ENCODE data around the gene SOX13.

Gene SOX13

DNA sequence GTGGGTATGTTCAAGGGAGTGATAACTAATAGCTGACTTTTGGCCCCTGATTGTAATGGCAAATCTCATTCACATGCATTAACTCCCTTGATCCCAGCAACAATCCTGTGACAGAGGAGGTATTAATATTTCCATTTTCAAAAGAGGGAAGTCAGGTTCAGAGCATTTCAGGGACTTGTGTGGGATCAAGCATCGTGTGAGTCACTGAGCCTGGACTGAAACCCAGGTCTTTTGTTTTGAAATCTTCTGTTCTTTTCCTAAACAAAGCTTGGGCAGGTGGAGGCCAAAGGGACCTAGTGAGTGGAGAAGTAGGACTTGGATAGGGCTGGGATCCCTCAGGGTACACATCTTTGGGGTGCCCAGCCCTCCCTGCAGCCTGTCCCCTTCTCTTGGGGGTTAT lies 41.0 kb downstream of the SOX13 start:
- H2AK5ac ChIP-seq (ENCODE audit: low read length) = no peak overlapping the region
- no peak overlapping the region for H3K23ac ChIP-seq (ENCODE audit: low read length)
- no peak overlapping the region for H2BK12ac ChIP-seq (ENCODE audit: low read length)
- no peaks in the 10 kb centered on the region for H3K27me3 ChIP-seq (ENCODE audit: insufficient read depth, low read length)
- no peaks in the 10 kb centered on the region for H3K9me3 ChIP-seq (ENCODE audit: insufficient read depth, low read depth, low read length)
- H4K91ac ChIP-seq (ENCODE audit: low read depth, low read length) = no peak overlapping the region
- H2AFZ ChIP-seq (ENCODE audit: insufficient read depth, low read length, poor library complexity) = no peak overlapping the region
- no peak overlapping the region for H3K27ac ChIP-seq (ENCODE audit: low read depth, low read length)
- H4K8ac ChIP-seq (ENCODE audit: low read depth, low read length) = peak overlapping the region; percentile 24
- no CpG with 5 or more reads among the region's 1 CpG for WGBS (ENCODE audit: extremely low coverage, insufficient coverage, insufficient read length)
- H3K4me3 ChIP-seq (ENCODE audit: low read depth, low read length) = no peak overlapping the region
- H2BK120ac ChIP-seq (ENCODE audit: insufficient read depth, low read length, poor library complexity) = no peak overlapping the region
- H3K9ac ChIP-seq (ENCODE audit: low read length) = no peak overlapping the region
- no peak for DNase-seq
- H3K79me2 ChIP-seq (ENCODE audit: control insufficient read depth, insufficient read depth, low read length, poor library complexity) = peaks cover 2% of the 10 kb centered on the region
- peak overlapping the region; percentile 30 for H3K4ac ChIP-seq (ENCODE audit: low read depth, low read length)
- H3K14ac ChIP-seq (ENCODE audit: low read length) = no peak overlapping the region
- H3K79me1 ChIP-seq (ENCODE audit: low read length) = peaks cover 1% of the 10 kb centered on the region
- H3K4me1 ChIP-seq (ENCODE audit: control insufficient read depth in 1 of 2, insufficient read depth in 2 of 2, low read length in 2 of 2) = peaks cover 5 to 6% of the 10 kb centered on the region in 2 experiments
- H4K12ac ChIP-seq (ENCODE audit: low read depth, low read length) = no peak overlapping the region
- H3K4me2 ChIP-seq (ENCODE audit: low read length) = no peak overlapping the region
- H3K36me3 ChIP-seq (ENCODE audit: control insufficient read depth in 1 of 2, insufficient read depth in 2 of 2, low read length in 2 of 2) = peaks cover 24 to 25% of the 10 kb centered on the region in 2 experiments
- peak overlapping the region; percentile 43 for H3K18ac ChIP-seq (ENCODE audit: low read length)
- H2BK5ac ChIP-seq (ENCODE audit: low read depth, low read length, poor library complexity) = no peak overlapping the region

DNA sequence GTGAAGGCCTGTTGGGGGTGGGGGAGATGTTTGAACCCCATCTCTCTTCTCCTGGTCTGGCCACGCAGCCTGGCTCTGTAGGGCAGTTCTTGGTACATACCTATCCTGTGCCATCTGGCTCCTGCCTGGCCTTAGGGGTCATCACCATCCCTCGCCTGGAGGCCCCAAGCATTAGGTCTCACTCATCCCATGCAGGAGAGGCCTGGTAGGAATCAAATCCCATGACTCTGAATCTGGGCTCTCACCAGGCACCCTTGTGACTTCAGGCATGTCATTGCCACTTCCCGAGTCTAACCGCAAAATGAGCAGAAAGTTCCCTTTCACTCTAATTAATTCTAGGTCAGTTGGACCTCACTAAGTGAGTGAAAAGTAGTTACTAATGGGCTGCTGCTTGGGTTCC lies 41.7 kb downstream of the SOX13 start:
- Histone ChIP-seq H2AFZ (ENCODE audit: insufficient read depth, low read length, poor library complexity) (no peak overlapping the region), H2BK120ac (ENCODE audit: insufficient read depth, low read length, poor library complexity) (no peak overlapping the region)

DNA sequence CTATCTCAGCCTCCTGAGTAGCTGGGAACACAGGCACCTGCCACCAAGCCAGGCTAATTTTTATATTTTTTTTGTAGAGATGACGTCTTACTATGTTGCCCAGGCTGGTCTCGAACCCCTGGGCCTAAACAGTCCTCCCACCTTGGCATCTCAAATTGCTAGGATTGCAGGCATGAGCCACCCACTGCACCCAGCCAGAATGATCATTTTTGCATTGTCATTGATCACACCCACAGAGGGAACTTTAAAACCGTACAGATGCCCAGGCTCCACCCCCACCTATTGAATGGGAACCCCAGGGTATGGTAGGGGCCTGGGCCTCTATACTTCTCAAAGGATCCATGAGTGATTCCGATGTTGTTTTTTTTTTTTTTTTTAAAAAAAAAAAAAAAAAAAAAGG lies 42.2 kb downstream of the SOX13 start:
- Histone ChIP-seq H3K14ac (ENCODE audit: low read length) (no peak overlapping the region), H2BK5ac (ENCODE audit: low read depth, low read length, poor library complexity) (no peak overlapping the region), H4K91ac (ENCODE audit: low read depth, low read length) (no peak overlapping the region), H4K12ac (ENCODE audit: low read depth, low read length) (no peak overlapping the region), H3K4me2 (ENCODE audit: low read length) (no peak overlapping the region), H3K23ac (ENCODE audit: low read length) (no peak overlapping the region), H3K18ac (ENCODE audit: low read length) (no peak overlapping the region), H2BK12ac (ENCODE audit: low read length) (no peak overlapping the region), H3K4me3 (ENCODE audit: low read depth, low read length) (no peak overlapping the region), H3K4me1 (ENCODE audit: control insufficient read depth in 1 of 2, insufficient read depth in 2 of 2, low read length in 2 of 2) (peaks cover 5 to 6% of the 10 kb centered on the region in 2 experiments), H2AK5ac (ENCODE audit: low read length) (no peak overlapping the region), H2BK120ac (ENCODE audit: insufficient read depth, low read length, poor library complexity) (no peak overlapping the region), H3K27ac (ENCODE audit: low read depth, low read length) (no peak overlapping the region), H4K8ac (ENCODE audit: low read depth, low read length) (no peak overlapping the region), H2AFZ (ENCODE audit: insufficient read depth, low read length, poor library complexity) (no peak overlapping the region), H3K9ac (ENCODE audit: low read length) (no peak overlapping the region), H3K27me3 (ENCODE audit: insufficient read depth, low read length) (no peaks in the 10 kb centered on the region), H3K4ac (ENCODE audit: low read depth, low read length) (no peak overlapping the region), H3K36me3 (ENCODE audit: control insufficient read depth in 1 of 2, insufficient read depth in 2 of 2, low read length in 2 of 2) (peaks cover 28 to 30% of the 10 kb centered on the region in 2 experiments), H3K79me2 (ENCODE audit: control insufficient read depth, insufficient read depth, low read length, poor library complexity) (peaks cover 2% of the 10 kb centered on the region), H3K9me3 (ENCODE audit: insufficient read depth, low read depth, low read length) (no peaks in the 10 kb centered on the region), H3K79me1 (ENCODE audit: low read length) (no peaks in the 10 kb centered on the region)
- WGBS (ENCODE audit: extremely low coverage, insufficient coverage, insufficient read length) = no CpG with 5 or more reads among the region's 4 CpGs
- DNase-seq = no peak

More for the DNA sequence above, 41.7 kb downstream of the SOX13 start:
- H3K27ac ChIP-seq (ENCODE audit: low read depth, low read length) = no peak overlapping the region
- no CpG with 5 or more reads among the region's 4 CpGs for WGBS (ENCODE audit: extremely low coverage, insufficient coverage, insufficient read length)
- H2AK5ac ChIP-seq (ENCODE audit: low read length) = no peak overlapping the region
- no peaks in the 10 kb centered on the region for H3K27me3 ChIP-seq (ENCODE audit: insufficient read depth, low read length)
- peak overlapping the region; percentile 1 for H3K4ac ChIP-seq (ENCODE audit: low read depth, low read length)
- DNase-seq = peak in 1 of 2 donors; percentile 18
- H3K9ac ChIP-seq (ENCODE audit: low read length) = no peak overlapping the region
- H3K4me2 ChIP-seq (ENCODE audit: low read length) = no peak overlapping the region
- H3K14ac ChIP-seq (ENCODE audit: low read length) = no peak overlapping the region
- H3K36me3 ChIP-seq (ENCODE audit: control insufficient read depth in 1 of 2, insufficient read depth in 2 of 2, low read length in 2 of 2) = peaks cover 28% of the 10 kb centered on the region in 2 experiments
- H4K91ac ChIP-seq (ENCODE audit: low read depth, low read length) = no peak overlapping the region
- H3K23ac ChIP-seq (ENCODE audit: low read length) = no peak overlapping the region
- no peaks in the 10 kb centered on the region for H3K9me3 ChIP-seq (ENCODE audit: insufficient read depth, low read depth, low read length)
- peaks cover 5 to 6% of the 10 kb centered on the region in 2 experiments for H3K4me1 ChIP-seq (ENCODE audit: control insufficient read depth in 1 of 2, insufficient read depth in 2 of 2, low read length in 2 of 2)
- H3K4me3 ChIP-seq (ENCODE audit: low read depth, low read length) = peak overlapping the region; percentile 42
- H3K18ac ChIP-seq (ENCODE audit: low read length) = no peak overlapping the region
- no peak overlapping the region for H4K12ac ChIP-seq (ENCODE audit: low read depth, low read length)
- H2BK12ac ChIP-seq (ENCODE audit: low read length) = no peak overlapping the region
- H2BK5ac ChIP-seq (ENCODE audit: low read depth, low read length, poor library complexity) = no peak overlapping the region
- no peaks in the 10 kb centered on the region for H3K79me1 ChIP-seq (ENCODE audit: low read length)
- no peak overlapping the region for H4K8ac ChIP-seq (ENCODE audit: low read depth, low read length)
- H3K79me2 ChIP-seq (ENCODE audit: control insufficient read depth, insufficient read depth, low read length, poor library complexity) = peaks cover 2% of the 10 kb centered on the region

DNA sequence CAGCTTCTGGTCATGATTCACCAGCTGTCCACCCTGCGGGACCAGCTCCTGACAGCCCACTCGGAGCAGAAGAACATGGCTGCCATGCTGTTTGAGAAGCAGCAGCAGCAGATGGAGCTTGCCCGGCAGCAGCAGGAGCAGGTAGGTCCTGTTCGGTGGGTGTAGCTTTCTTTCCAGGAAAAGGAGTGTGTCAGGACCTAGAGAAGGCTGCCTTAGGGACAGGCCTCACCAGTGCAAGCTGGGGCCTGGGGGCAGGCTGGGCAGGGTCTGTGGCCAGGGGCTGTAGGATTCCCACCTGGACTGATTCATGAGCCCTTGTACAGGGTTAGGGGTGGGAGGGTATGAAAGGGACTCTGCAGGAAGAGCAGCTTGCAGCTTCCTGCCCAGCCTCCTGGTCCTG lies 43.6 kb downstream of the SOX13 start:
- no peak overlapping the region for H2BK12ac ChIP-seq (ENCODE audit: low read length)

More for the DNA sequence above, 43.6 kb downstream of the SOX13 start:
- Histone ChIP-seq H3K9ac (ENCODE audit: low read length) (no peak overlapping the region), H2AK5ac (ENCODE audit: low read length) (no peak overlapping the region), H3K27ac (ENCODE audit: low read depth, low read length) (no peak overlapping the region), H3K4me1 (ENCODE audit: control insufficient read depth in 1 of 2, insufficient read depth in 2 of 2, low read length in 2 of 2) (peaks cover 2 to 6% of the 10 kb centered on the region in 2 experiments), H2AFZ (ENCODE audit: insufficient read depth, low read length, poor library complexity) (no peak overlapping the region), H3K23ac (ENCODE audit: low read length) (no peak overlapping the region), H3K4ac (ENCODE audit: low read depth, low read length) (no peak overlapping the region), H3K14ac (ENCODE audit: low read length) (no peak overlapping the region), H3K79me1 (ENCODE audit: low read length) (no peaks in the 10 kb centered on the region), H3K4me3 (ENCODE audit: low read depth, low read length) (no peak overlapping the region), H4K12ac (ENCODE audit: low read depth, low read length) (no peak overlapping the region), H3K4me2 (ENCODE audit: low read length) (no peak overlapping the region), H3K36me3 (ENCODE audit: control insufficient read depth in 1 of 2, insufficient read depth in 2 of 2, low read length in 2 of 2) (peaks cover 33 to 40% of the 10 kb centered on the region in 2 experiments), H4K8ac (ENCODE audit: low read depth, low read length) (no peak overlapping the region), H4K91ac (ENCODE audit: low read depth, low read length) (no peak overlapping the region), H3K9me3 (ENCODE audit: insufficient read depth, low read depth, low read length) (no peaks in the 10 kb centered on the region), H3K79me2 (ENCODE audit: control insufficient read depth, insufficient read depth, low read length, poor library complexity) (peaks cover 2% of the 10 kb centered on the region), H2BK5ac (ENCODE audit: low read depth, low read length, poor library complexity) (no peak overlapping the region), H3K18ac (ENCODE audit: low read length) (no peak overlapping the region), H3K27me3 (ENCODE audit: insufficient read depth, low read length) (no peaks in the 10 kb centered on the region), H2BK120ac (ENCODE audit: insufficient read depth, low read length, poor library complexity) (no peak overlapping the region)
- no CpG with 5 or more reads among the region's 4 CpGs for whole genome bisulfite sequencing (ENCODE audit: extremely low coverage, insufficient coverage, insufficient read length)
- no peak for DNase-seq
